GM04503 (cell line): ENCODE measurements around the gene CELF2.

Experiments used
- DNase-seq: peaks from one replicate; pipeline ENCODE4 v3.0.0-alpha.2; 2012; ENCODE audit warnings: low read depth

The CELF2 gene

GRCh38 chr10:11023009-11023953 lies 5.6 kb downstream of the CELF2 start:
- no peak for DNase-seq

GRCh38 chr10:11024596-11024995 lies 6.9 kb downstream of the CELF2 start:
- no peak for DNase-seq

GRCh38 chr10:11025978-11026377 lies 8.3 kb downstream of the CELF2 start:
- no peak for DNase-seq

DNA sequence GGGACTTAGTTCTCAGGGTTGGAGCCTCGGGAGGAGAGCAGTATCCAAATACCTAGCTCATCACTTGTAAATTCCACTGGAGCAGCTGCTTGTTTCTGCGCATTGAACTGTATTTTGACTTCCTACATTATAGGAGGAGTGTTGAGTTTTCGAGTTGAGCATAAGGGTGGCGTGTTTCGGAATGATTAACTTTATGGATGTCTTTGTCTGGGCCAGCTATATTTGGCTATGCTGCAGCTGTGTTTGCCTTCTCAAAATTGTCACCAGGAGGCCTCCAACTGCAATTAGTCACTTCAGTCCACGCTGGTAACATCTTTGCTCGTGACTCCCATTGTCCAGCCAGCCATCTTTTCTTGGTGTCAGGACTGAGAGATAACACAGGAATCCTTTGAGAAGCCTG lies 9.1 kb downstream of the CELF2 start:
- DNase-seq: no peak

GRCh38 chr10:11034762-11035161 lies 17.1 kb downstream of the CELF2 start:
- no peak for DNase-seq

GRCh38 chr10:11035301-11035991 lies 17.8 kb downstream of the CELF2 start:
- DNase-seq: peak; percentile 4

DNA sequence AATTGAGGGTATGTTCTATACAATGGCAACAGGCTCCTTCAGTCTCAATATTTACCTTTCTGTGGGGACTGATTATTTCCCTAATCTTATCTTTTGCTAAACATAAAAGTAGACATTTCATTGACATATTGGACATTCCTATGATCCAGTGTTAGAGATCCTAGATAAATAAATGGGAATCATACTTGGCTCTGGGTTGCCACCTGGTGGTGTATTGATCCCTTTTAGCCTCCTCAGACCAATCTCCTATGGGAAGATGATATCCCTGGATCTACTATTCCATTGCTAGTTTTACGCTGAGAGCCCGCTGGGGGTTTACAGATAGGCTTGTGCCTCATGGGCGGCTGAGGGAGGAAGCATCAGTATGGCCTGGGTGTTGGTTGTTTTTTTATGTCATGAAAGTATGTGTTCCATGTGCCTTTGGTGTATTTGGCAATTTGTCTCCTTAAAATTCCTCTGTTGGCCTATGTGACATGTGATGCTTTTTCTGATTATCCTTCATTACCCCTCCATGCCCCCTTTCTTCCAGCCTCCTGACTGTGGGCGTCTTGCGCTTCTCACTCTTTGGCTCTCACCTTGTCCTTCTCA lies 18.8 kb downstream of the CELF2 start:
- DNase-seq: peak; percentile 3

GRCh38 chr10:11037991-11038390 lies 20.3 kb downstream of the CELF2 start:
- no peak for DNase-seq

DNA sequence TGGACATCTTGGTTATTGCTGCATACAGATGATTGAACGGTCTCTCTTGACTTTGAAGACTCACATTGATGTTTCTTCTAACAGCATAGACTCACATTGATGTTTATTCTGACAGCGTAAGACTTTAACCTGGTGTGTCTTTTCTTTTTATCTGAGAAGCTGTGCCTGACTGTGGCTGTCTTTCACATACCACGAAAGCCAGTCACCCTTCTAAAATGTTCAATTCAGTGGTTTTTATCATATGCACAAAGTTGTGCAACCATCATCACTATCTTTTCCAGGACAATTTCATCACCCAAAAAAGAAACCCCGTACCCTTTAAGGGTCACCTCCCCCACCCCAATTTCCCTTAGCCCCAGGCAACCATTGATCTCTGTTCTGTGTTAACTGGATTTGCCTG lies 24.7 kb downstream of the CELF2 start:
- DNase-seq: no peak

DNA sequence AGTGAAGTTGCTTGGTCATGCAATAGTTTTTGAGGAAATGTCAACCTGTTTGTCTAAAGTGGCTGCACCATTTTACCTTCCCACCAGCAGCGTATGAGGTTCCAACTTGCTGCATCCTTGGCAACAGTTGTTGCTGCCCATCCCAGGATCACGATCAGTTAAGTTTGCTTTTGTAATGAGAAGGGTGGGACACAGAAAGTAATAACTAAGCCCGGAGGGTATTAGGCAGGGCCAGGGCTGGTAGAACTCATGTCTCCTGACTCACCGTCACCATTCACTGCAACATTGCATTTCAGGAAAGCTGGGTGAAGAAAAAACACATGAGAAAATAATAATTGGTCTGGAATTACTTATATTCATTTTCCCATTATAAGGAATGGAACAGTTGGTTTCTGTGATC lies 25.4 kb downstream of the CELF2 start:
- no peak for DNase-seq

GRCh38 chr10:11043446-11044127 lies 25.9 kb downstream of the CELF2 start:
- no peak for DNase-seq

DNA sequence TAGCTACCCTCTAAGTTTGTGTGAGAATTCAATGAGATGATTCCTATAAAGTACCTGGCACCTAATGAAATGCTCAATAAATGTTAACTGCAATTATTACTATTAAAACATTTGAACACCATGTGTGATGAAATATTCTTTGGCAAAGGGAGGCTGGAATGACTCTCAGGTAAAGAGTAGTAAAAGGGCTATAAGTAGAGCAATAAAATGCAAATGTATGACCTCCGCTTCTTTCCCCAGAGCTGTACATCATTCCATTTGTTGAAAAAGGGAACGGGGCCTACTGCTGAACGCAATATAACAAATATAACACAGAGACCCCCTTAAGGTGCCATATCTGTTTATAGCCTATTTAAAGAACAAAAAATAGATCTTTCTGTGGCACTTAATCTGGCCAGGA lies 27.8 kb downstream of the CELF2 start:
- no peak for DNase-seq

GRCh38 chr10:11045995-11046775 lies 28.5 kb downstream of the CELF2 start:
- no peak for DNase-seq

DNA sequence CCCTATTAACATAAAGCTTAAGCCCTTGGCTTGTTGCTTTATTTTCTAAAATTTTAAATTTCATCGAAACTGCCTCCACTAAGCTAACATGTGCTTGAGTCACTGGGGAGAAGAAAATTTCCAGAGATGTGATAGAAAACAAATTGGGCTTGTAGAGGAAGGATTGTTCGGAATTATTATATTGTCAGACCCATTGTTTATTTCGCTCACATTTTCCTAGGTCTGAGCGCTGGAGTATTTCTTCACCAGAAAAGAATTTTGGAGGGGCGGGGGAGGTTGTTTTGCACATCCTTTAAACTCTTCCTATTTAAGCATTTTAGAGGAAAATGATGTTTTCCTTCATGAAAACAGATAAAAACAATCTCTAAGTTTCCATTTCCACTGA lies 29.1 kb downstream of the CELF2 start:
- DNase-seq: no peak

DNA sequence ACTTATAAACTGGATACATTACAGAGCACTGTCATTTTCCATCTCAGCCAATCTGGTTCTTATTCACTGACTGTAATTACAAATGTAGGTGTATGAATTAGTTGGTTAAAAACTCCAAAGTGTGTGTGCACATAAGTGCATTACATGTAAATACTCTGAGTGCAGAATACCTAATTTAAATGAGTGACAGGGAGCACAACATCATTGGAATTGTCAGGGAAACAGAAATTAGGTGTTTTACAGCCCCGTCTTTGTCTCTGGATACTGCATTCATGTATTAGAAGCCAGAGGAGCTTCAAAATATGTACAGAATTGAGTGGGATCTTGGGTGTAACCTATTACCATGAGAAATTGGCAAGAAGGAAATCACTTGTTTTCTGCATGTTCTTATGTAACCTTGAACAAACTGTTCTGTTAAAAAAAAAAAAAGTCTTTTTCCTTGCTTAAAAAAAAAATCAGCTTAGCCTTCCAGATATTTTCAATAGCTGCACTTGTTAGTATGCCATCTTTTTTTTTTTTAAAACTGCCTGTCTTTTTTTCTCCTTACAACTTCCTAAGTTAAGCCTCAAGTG lies 31.1 kb downstream of the CELF2 start:
- no peak for DNase-seq

DNA sequence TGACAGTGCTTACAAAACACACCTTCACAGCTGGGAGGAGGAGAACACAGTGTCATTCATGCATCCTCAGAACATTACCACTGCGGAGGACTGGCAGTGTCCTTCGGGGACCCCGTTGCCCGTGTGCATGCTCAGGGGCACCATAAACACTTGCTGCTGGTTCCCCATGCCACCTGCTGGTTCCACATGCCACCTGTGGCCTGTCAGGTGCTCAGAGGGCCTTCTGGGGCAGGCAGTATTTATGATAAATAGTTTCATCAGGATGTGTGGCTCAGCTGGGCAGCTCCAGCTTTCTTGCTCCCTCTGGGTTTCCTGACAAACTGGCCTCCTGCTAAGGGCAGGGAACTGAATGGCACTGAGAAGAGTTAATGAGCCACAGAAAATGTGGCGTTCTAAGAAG lies 32.1 kb downstream of the CELF2 start:
- no peak for DNase-seq

DNA sequence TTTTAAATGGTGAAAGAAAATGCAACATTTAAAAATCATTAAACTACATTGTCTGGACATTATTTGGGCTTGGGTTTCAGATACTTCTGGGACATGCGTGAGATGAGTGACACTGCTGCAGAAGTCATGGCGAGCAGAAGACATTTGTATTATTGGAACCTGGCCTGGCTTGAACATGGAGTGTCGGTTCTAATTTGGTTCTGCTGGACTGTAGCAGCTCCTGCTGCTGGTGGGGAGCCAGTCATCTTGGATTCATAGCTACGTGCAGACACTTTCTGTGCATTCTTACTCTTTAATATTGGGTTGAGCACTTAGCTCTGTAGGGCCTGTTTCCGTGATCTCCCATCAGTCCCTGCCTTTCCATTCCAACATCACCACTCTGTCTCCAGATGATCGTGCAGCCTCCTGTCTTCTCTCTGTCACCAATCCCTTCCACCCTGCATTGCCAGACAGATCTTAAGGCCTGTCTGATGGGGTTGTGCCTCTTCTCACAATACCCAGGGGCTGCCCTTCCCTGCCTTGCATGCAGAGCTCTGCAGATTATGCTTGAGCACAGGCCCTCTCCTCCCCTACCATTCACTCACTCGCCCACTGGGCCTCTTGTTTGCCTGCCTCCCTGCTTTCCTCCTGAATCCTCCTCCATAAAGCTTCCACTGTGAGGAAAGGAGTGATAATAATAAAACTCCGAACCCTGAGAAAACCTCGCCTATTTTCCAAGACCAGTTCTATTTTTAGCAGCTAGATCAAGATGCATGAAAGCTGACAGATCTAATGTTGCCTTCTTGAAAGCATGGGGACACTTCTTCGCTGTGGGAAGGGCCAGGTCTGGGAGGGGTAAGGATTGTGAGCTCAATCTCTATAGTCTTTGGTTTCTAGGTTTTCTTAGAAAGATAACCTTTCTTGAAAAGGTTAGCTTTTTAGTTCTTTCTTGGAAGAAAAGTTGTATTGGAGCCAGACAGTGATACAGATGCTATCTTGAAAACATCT lies 32.9 kb downstream of the CELF2 start:
- no peak for DNase-seq

DNA sequence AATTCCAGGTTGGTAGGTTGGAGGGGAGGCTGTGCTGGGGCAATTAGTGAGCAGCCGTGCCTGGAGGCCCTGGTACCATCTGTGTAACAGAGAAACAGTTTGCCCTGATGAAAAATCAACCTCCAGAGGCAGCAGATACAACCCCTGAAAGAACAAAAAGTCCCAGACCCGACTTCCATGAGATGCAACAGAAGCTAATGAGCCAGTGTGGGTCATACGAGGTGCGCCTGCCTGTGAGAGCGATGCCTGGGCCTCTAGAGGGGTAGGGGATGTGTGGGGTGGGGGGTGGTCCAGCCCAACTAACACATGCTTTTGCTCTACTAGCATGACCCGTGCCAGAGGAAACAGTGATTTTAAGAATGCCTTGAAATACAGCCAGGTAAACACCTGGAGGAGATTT lies 39.3 kb downstream of the CELF2 start:
- DNase-seq: no peak

DNA sequence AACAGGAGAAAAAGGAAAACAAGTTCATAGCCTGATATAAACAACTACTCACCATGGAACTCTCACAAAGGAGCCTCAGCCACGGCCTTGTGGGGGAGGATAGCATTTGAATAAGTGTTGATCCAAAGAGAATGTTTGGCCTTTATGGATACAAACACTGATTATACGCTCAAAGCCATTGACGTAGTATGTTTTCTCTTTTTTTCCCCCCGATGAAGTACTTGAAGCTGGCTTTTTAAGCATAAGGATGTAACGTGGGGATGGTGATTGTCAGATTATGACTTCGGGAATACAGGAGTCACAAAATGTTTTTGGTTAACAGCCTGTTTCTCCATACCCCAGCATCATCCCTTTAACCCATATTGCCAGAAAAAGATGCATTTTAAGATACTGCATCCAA lies 39.8 kb downstream of the CELF2 start:
- DNase-seq: no peak

GRCh38 chr10:11057994-11058393 lies 40.3 kb downstream of the CELF2 start:
- DNase-seq: no peak
